GM12892 (cell line): ENCODE results near the gene MEOX2.

ENCODE experiments used
- DNase-seq: peaks from one replicate; pipeline ENCODE4 v3.0.0; 2011; ENCODE audit not compliant: insufficient read length
- FAIRE-seq: peaks from 2 replicates; lab custom pipeline; 2011; peaks lifted over from hg19 to GRCh38; lab: Jason Lieb, UNC
- POLR2A ChIP-seq: IDR thresholded peaks from 2 replicates; pipeline ENCODE4 v1.6.1; 2011; ENCODE audit warnings: low read depth, low read length, control low read depth
- POLR2AphosphoS5 ChIP-seq: IDR thresholded peaks from 2 replicates; pipeline ENCODE4 v1.6.1; 2011; ENCODE audit warnings: low read depth, low read length, control low read depth
- TAF1 ChIP-seq: IDR thresholded peaks from 2 replicates; pipeline ENCODE4 v1.6.1; 2011; ENCODE audit warnings: low read depth, mild to moderate bottlenecking, control low read depth, low read length, borderline replicate concordance

The MEOX2 gene

DNA sequence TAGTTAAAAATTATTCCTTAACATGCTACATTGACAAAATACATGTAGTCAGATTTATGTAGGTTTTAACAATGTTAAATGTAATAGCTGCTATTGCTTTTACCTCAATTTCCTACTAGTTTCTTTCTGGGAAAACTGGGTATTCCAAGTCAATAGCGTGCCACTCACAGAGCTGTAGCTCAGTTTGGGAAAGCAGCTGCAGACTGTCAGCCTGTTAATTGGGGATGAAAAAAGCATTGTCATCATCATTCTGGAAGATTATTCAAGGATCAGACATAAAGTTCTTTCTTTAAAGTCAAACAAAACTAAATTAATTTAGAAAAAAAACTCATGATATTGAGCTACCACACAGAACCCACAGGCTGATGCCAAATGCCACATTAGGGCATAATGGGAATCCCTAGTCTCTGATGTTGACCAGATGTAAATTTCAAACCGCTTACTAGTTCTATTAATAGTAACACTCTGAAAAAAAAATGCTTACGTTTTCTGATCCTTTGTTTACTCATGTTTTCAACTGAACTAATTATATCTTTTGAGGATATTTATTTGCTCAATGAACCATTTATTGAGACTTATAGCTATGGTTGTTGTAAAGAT is 105.0 kb downstream of the MEOX2 start:
- FAIRE-seq = no peak
- no peak for DNase-seq
- TF ChIP-seq TAF1 (no peak), POLR2AphosphoS5 (no peak), POLR2A (no peak)

DNA sequence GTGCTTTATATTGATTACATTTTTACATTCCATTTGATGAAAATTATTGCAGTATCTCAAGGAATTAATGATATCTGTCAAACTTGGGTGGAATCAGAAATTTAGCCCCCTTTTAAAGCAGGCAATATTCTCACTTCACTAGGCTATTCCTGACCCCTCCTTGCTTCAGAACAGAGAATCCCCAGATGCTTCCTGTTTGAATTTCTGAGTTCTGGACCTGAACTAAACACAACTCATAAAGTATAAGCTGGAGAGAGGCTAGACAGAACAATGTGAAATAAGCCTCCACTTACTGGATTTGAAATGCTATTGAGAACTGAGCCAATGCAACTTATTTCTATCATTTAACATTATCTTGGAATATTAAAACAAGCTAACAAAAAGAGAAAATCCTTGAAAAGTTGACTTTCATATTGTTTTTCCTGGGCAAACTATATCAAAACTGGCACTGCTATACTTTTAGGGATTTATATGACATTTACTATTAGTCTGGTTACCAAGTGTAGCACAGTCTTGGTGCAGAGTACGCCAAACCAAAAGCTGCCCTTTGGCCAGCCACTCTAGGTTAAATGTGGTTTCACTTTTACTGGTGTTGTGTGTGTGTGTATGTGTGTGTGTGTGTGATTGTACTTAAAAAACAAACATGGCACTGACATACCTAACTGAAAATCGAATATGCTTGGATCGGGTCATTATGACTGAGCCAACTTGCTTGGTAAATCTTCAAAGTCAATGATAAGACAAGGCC is 105.7 kb downstream of the MEOX2 start:
- no peak for TF ChIP-seq POLR2AphosphoS5
- TF ChIP-seq POLR2A = no peak
- TF ChIP-seq TAF1 = no peak
- DNase-seq (no peak), FAIRE-seq (no peak)

DNA sequence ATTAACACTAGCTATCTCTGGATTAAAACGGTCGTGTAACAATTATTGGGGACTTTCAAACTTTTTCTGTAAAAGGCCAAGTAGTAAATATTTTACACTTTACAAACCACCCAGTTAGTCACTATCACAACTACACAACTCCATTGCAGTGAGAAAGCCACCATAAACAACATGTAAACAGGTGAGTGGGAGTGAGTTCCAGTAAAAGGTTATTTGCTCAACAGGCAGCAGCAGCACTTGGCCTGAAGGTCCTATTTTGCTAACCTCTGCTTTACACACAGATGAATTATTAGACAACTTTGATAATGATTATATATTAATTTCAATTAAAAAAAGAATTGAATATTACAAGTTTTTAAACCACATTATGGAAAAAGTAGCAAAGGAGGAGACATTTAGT is 108.9 kb downstream of the MEOX2 start:
- TF ChIP-seq POLR2A (no peak), TAF1 (no peak), POLR2AphosphoS5 (no peak)
- DNase-seq (no peak), FAIRE-seq (no peak)

DNA sequence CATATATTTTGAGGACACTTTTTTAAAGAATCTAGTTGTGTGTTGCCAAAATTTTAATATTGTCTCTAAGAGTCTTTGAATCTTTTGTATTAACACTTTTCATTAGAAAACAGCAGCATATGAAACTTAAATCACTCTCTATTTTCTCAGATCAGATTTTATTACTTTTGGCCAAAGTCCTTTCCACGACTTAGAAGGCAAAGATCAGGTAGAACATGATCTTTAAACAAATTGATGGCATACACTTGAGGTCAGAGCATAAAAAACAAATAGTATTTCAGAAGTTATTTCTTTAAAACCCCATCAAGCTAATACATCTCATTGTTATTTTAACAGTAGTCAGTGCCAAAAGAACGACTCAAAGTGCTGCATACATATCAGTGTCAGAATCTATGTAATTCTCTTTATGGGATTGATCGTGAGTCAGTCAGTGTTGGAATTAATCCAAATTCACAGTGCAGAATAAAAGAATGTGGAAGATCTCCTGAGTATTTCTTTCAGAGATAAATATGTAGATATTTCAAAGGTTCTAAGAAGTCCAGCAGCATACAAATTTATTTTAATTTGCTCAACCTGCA is 115.1 kb downstream of the MEOX2 start:
- no peak for DNase-seq
- TF ChIP-seq POLR2A (no peak), POLR2AphosphoS5 (no peak)
- FAIRE-seq = no peak

DNA sequence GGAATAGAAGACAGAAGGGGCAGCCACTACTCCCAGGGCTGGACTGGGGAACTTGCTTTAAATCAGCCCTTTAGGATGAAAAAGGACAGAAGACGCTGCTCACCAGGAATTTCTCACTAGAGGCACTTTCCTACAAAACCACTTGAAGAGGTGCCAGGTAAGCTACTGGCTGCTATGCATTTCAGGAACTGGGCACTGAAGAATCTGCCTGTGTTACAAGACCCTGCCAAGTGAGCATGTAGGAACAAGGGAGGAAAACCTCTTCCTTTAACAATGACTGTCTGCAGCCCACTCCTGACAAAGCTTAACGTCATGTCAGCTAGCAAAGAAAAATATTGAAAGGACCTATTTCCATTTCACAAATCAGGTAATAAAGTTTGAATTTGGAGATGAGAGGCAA is 118.8 kb downstream of the MEOX2 start:
- DNase-seq = no peak
- no peak for FAIRE-seq
- TF ChIP-seq POLR2A (no peak), TAF1 (no peak), POLR2AphosphoS5 (no peak)

DNA sequence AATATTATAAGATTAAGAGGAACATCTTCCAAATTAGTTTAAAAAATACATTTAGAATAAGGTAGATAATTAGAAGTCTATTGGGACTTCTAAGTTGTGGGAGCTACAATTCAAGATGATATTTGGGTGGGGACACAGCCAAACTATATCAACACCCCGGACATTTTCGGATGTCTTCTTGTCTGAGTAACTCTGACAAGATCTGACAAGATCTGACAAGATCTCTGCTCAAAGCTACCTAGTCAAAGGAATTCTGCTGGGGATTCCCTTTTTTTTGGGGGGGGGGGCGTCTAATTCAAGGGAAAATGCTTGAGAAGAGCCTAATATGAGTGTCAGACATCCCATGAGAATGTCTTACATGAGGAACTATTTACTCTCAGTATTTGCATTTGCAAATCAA is 119.4 kb downstream of the MEOX2 start:
- no peak for FAIRE-seq
- no peak for DNase-seq
- TF ChIP-seq TAF1 (no peak), POLR2A (no peak), POLR2AphosphoS5 (no peak)

DNA sequence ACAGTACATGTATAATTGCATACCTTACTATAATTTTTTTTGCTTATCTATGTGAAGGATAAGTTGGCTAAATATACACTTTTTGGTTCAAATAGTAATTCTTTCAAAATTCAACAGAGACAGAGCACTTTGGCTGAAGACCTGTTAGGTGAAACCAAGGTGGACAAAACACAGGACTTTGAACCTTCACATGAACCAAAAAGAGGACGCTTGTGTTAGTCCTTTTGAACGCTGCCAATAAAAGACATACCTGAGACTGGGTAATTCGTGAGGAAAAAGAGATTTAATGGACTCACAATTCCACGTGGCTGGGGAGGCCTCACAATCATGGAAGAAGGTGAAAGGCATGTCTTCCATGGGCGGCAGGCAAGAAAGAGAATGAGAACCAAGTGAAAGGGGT is 120.0 kb downstream of the MEOX2 start:
- DNase-seq (no peak), FAIRE-seq (no peak)
- TF ChIP-seq TAF1 (no peak), POLR2AphosphoS5 (no peak), POLR2A (no peak)

DNA sequence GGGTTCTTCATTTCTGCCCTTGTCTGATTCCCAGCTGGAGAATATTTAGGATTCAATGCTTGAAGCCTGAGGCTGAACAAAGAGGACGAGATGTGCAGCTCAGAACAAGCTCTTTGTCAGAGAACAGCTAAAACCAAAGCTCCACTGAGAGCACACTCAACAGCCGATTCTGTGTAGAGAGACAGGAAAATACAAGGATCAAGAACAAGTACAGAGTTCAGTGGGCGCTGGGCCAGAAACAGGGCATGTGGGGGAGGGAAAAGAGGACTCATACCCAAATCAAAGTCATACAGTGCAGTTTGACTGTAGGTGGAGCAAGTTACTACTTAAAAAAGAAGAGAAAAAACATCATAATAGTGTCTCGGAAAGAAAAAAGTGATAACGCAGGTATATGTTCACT is 124.6 kb downstream of the MEOX2 start, which contains the start of gene AGMO:
TSS of gene AGMO (minus strand) at position 181 of the 400 bp plus-strand sequence.
- no peak for DNase-seq

More for the DNA sequence above, 124.6 kb downstream of the MEOX2 start, which contains the start of gene AGMO:
- no peak for FAIRE-seq
- TF ChIP-seq POLR2A (no peak), TAF1 (no peak), POLR2AphosphoS5 (no peak)
